Measurements from ENCODE around the gene SIX1.

GRCh38 chr14:60634153-60634552 is 15.1 kb downstream of the SIX1 start:
- TF ChIP-seq, protein P1, sequence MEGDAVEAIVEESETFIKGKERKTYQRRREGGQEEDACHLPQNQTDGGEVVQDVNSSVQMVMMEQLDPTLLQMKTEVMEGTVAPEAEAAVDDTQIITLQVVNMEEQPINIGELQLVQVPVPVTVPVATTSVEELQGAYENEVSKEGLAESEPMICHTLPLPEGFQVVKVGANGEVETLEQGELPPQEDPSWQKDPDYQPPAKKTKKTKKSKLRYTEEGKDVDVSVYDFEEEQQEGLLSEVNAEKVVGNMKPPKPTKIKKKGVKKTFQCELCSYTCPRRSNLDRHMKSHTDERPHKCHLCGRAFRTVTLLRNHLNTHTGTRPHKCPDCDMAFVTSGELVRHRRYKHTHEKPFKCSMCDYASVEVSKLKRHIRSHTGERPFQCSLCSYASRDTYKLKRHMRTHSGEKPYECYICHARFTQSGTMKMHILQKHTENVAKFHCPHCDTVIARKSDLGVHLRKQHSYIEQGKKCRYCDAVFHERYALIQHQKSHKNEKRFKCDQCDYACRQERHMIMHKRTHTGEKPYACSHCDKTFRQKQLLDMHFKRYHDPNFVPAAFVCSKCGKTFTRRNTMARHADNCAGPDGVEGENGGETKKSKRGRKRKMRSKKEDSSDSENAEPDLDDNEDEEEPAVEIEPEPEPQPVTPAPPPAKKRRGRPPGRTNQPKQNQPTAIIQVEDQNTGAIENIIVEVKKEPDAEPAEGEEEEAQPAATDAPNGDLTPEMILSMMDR (IDR thresholded peaks at IDR 0.05 in 4 of 5, conservative IDR thresholded peaks at IDR 0.05 in 1 of 5): no peak
- no peak for TF ChIP-seq POLR2A (IDR thresholded peaks at IDR 0.05)

Measured in gastrocnemius medialis (tissue), 4 donors.